ENCODE measurements around the gene SLC9A3.
"Not testable (repeated sequence)": the region's sequence is repeated elsewhere in the genome, so short reads cannot be mapped to it uniquely, and the experiment has no call there.

The SLC9A3 gene

DNA sequence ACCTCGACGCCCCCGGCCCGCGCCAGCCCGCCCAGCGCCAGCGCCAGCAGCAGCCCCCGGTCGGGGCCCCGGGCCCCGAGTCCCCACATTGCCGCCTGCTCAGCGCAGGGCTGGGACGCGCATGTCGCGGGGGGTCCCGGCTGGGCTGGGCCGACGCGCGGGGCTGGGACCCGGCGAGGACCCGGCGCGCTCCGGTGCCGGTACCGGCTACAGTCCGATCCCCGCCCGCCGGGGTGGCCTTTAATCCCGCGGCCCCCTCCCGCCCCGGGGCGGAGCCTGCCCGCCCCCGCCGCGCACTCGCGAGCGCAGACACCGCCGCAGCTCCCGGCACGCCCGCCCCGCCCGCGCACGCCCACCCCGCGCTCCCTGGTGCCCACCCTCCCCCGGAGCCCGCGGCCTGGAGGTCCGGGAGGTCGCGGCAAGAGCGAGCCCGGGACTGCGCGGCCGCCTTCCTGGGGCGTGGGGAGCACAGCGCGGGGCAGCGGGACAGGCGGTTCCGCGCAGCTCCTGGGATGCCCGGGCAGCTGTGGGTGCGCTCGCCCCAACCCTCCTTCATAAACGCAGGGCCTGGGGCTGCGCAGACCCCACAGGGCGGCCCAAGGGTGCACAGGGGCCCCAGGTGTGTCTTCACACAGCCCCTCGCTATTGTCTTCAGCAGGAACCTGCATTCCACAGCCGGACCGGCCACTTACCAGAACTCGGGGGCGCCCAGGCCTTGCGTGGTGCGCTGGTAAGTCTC, at the start of gene SLC9A3:
TSS of gene SLC9A3 (minus strand) at position 216 of the 739 bp plus-strand sequence.
- DNase-seq = no peak

DNA sequence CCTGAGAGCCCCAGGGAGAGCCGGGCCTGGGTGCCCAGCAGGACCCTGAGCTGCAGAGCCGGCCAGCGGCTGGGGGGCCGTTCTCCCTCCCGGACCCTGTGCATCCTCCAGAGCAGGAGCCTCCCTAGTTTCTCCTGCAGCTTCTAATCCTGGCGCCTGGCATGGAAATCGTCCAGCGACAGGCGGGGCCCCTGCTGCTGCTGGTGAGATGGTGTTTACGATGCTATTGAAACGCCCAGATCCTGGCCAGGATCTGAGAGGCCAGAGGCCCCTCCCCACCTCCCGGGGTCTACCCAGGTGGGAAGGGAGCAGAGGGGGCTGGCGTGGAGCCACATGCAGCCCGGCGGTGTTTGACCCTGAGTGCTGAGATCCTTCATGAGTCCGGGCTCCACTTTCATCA, 49.7 kb upstream of the SLC9A3 start:
- DNase-seq = no peak

DNA sequence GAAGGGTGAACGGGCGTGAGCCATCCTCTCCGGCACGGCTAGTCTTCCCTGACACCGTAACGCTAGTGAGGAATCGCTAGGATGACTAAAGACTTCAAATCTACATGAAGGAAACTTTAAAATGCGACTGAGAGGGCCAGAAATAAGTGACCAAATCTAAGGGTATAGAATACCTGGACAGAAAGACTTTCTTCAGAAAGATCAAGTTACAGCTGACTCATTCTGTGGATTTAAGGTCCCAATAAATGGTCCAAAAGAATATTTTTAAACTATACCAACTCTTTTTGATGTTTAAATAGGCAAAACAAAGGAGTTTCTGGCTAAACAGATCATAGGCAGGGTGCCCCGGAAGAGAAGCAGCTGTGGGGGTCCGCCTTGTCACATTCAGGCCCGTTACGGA, 49.0 kb upstream of the SLC9A3 start:
- no peak for DNase-seq

DNA sequence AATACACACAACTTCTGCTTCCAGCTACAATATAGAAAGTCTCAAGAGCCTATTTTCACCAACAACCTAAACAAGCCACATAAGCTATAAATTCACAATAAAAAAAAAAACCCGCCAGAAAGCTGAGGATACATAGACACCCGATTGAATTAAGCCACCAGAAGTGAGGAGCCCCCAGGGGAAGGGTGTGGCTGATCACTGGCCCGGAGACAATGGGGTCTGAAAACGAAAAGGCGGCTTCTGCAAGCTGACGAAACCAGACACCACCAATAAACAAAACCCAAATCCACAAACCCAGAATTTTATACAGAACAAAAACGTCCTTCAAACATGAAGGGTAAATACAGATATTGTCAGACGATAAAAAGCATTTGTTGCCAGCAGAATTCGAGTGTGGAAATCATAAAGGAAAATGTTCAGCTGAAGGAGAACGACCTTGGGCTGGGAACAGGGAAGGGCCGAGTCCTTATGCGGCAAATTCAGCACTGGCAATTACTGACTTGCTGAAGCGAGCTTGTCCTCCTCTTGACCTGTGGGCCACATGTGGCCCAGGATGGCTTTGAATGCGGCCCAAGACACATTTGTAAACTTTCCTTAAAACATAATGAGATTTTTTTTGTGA, 48.3 kb upstream of the SLC9A3 start:
- DNase-seq = peak; percentile 46

DNA sequence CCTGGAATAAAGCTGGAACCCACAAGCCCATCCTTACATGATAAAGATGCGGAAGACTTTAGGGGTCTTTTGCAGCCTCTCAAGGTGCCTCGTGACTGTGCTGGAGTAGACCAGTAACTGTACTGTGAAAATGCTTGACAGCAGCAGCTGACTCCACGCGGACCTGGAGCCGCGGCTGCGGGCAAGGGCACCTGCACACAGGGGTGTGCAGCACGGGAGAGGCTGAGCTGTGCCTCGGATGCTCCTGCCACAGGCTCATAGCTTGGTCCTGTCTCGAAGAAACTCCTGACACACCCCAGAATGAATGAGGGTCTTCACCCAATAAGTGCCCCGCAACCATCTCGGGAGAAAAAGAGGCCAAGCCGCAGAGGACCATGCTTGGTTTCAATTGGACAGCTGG, 47.5 kb upstream of the SLC9A3 start:
- DNase-seq = no peak

GRCh38 chr5:570886-571285, 46.6 kb upstream of the SLC9A3 start:
- DNase-seq = no peak

GRCh38 chr5:570446-570845, 46.2 kb upstream of the SLC9A3 start:
- no peak for DNase-seq

GRCh38 chr5:569868-570361, 45.7 kb upstream of the SLC9A3 start:
- DNase-seq = no peak

DNA sequence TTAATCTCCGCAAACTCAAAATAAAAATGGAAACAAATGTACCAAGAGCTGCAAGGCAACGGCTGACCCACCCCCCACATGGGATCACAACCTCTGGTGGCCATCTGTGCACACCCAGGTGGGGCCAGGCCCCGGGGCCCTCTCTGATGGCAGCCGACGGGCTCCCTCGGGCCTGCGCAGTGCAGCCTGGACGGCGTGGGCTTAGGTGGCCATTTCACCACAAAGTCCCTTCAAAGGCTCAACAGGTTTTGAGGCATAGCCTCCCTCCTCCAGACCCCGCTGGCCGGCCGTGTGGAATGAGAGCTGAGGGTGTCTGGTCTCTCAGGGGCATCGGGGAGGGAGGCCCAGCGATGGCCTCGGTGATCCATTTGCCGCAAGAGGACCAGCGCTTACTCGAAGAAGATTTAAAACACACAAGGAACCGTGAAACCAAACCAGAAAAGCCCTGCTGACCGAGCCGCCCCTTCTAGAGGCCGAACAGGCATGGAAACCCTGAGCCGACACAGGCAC, 45.2 kb upstream of the SLC9A3 start:
- DNase-seq = no peak

DNA sequence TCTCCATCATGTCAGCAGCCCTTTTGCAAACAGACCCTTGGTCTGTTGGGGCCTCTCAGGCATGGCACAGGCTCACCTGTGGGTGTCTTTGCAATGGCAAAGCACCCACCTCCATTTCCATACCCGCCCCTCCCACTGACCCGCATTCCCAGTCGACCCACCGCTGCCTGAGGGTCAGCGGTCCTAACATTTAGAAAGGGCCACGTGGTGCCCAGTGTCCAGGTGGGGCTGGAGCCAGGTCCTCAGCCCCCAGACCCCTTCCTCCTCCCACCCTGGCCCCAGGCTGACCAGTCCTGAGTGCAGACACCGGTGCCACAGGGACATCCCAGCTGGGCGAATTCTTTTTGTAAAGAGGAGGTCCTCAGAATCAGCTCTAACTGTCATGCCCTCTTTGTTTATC, 44.6 kb upstream of the SLC9A3 start:
- DNase-seq = no peak

DNA sequence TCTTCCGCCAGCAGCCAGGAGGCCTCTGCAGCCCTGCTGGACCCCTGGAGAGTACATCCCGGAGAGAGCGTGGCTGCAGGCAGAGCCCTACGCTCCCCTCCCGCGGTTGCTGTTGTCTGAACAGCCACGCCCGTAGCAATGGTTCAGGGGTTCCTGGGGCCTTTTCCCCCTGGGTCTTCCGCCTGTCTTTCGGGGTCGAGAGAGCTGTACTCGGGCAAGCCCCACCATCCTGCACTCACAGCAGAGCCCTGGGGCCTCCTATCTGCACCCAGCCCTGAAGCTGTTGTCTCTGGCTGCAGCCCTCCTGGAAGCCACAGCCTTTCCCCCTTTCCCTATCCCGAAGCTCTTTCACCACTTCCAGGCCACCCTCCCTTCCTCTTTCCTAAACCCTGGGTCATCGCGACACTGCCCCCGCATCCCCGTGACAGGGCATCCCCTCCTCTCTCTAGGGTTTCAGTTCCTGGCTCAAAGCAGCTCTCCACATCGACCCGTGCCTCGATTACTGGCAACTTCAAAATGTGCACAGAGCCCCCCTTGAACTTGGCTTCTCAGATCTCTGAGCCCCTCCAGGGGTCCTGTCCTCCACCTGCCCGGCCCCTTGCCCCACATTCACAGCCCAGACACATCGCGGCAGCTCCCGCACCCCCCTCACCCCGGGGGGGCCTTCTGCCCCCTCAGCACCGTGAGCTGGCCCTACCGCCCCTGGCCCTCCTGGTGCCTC, 44.0 kb upstream of the SLC9A3 start:
- DNase-seq = no peak

- no peak for DNase-seq
Observed at GRCh38 chr5:567664-568060, 43.4 kb upstream of the SLC9A3 start.

GRCh38 chr5:566636-567309, 42.5 kb upstream of the SLC9A3 start:
- DNase-seq = no peak

DNA sequence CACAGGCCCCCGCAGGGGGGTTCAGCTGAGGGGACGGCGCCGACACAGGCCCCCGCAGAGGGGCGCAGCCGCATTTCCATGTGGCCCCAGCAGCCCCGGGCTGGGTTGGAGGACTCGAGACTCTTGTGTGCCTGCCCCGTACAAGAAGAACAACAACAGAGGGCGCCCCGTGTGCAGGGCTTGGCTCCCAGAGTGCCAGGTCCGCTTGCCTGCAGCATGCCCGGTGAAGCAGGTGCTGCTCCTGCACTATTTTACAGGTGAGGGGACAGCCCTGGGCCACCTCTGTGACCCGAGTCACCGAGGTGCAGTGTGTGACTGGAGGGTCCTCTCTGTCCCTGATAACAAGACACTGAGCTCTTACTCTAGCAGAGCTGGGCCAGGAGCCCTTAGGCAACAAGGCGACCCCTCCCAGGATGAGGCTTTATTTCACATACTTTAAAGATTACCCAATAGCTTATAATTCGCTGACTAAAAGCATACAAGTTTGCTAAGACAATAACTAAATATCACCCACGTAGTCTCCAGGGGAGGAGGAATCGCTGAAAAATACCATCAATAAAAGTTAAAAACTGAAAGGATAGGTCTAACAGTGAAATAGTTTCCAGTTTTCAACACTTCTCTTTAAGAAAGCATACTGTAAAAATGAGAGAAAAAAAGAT, 41.7 kb upstream of the SLC9A3 start:
- DNase-seq = no peak

DNA sequence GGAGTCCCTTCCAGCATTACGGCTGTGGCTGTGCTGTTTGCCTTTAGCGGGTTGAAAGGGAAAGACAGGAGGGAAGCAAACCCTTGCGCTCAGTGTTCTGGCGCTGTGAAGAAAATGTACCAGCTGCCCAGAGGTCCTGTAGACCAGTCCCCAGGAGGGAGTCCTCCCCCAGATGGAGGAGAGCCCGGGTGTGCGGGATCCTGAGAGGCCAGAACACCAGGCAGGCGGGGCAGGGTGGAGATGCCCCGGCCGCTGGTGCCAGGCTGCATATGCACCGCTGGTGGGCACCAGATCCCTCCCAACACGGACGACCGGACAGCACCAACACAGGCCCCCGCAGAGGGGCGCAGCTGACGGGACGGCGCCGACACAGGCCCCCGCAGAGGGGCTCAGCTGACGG, 37.2 kb upstream of the SLC9A3 start:
- DNase-seq = no peak

DNA sequence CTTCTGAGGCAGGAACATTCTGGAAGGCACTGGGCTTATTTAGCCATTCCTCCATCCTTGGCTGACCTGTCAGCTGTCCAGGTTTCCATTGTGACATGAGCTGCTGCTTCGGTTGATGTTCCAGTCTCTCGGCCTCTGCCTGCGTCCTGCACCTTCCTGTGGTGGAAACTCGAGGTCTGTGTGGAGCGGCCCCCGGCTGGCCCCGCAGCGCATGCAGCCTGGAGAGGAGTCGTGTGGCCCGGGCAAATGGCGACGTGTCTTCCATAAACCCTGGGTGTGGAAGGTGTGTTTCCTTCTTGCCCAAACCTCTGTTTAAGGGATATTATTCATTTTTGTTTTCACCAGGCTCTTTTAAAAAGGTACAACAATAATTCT, 36.5 kb upstream of the SLC9A3 start:
- no peak for DNase-seq

GRCh38 chr5:558871-559503, 34.7 kb upstream of the SLC9A3 start:
- DNase-seq = no peak

DNA sequence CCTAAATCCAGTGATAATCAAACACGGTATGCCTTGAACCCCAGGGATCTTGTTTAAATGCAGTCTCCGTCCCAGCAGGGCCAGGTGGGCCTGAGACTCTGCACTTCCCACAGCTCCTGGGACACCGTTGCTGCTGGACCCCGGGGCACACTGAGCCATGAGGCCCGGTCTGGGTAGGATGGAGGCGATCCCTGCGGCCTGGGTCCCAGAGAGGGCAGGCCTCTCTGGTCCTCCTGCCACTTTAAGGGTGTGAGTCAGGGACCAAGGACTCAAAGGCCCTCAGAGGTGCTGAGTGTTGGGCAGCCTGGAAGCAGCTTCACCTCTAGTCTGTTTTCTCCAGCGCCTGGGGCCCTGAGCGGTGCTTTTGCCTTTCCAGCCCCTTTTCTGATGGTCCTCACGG, 34.1 kb upstream of the SLC9A3 start:
- no peak for DNase-seq

DNA sequence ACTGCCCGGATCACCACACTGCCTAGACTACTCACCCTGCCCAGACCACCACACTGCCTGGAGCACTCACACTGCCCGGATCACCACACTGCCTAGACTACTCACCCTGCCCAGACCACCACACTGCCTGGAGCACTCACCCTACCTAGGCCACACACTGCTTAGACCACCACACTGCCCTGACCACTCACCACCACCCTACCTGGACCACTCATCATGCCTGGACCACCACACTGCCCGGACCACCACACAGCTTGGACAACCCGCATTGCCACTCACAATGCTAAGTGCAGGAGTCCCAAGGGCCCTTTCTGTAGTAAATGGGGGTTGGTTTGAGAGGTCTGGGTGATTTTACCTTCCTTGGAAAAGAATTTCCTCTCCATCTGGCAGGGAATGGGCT, 33.7 kb upstream of the SLC9A3 start:
- DNase-seq = not testable (repeated sequence)

DNA sequence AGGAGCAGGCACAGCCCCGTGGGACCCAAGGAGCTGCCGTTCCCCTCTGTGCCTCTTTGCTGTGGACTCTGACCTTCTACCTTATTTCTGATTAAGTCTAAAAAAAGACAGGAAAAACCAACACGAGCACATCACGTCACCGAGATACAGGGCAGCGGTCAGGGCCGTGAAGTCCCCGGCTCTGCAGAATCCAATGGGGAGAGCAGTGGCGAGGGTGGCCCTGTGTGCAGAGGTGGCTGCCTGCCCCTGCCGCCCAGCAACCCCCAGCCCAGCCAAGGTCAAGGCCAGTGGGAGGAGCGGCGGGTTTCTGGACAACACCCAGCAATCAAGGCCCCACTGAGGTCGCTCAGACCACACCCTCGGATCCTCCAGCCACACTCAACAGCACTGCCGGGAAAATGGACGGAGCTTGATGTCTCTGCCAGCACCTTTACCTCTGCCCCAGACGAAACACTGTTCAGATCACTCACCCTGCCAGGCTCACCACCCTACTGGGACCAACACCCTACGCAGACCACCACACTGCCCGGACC, 32.7 kb upstream of the SLC9A3 start:
- DNase-seq = no peak

GRCh38 chr5:555058-555623, 30.9 kb upstream of the SLC9A3 start:
- no peak for DNase-seq
